GM21447 (cell line): ENCODE results near the gene SHISAL2A.
A peak's percentile ranks its signal among the peaks of the same experiment; 100 is the strongest.
"Not testable (repeated sequence)": the region's sequence is repeated elsewhere in the genome, so short reads cannot be mapped to it uniquely, and the experiment has no call there.

Source experiments
- ATAC-seq: cut with Tn5 transposase; IDR thresholded peaks from one replicate; pipeline ENCODE4 v1.9.1; 2021; ENCODE audit not compliant: unreplicated experiment

The SHISAL2A gene

DNA sequence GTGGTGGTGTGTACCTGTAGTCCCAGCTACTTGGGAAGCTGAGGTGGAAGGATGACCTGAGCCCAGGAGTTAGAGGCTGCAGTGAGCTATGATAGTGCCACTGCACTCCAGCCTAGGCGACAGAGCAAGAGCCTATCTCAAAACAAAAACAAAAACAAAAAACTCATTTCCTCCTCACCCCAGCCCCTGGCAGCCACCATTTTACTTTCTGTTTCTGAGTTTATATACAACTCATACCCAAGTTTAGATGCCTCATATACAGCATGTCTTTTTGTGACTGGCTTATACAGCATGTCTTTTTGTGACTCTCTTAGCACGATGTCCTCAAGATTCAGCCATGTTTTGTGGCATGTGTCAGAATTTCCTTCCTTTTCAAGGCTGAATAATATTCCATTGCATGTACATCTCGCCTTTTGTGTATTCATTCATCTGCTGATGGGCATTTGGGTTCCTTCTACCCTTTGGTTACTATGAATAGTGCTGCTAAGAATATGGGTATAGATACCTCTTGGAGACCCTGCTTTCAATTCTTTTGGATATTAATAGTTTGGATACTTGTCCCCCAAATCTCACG lies 50.5 kb downstream of the SHISAL2A start:
- no peak for ATAC-seq

DNA sequence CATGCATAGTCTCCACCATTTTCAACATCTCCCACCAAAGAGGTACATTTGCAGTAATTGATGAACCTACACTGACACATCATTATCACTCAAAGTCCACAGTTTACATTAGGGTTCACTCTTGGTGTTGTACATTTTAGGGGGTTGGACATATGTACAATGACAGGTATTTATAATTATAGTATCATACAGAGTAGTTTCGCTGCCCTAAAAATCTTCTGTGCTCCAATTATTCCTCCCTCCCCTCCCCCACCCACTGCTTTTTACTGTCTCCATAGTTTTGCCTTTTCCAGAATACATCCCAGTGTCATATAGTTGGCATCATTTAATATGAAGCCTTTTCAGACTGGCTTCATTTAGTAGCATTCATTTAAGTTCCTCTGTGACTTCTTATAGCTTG lies 51.6 kb downstream of the SHISAL2A start:
- ATAC-seq = no peak

DNA sequence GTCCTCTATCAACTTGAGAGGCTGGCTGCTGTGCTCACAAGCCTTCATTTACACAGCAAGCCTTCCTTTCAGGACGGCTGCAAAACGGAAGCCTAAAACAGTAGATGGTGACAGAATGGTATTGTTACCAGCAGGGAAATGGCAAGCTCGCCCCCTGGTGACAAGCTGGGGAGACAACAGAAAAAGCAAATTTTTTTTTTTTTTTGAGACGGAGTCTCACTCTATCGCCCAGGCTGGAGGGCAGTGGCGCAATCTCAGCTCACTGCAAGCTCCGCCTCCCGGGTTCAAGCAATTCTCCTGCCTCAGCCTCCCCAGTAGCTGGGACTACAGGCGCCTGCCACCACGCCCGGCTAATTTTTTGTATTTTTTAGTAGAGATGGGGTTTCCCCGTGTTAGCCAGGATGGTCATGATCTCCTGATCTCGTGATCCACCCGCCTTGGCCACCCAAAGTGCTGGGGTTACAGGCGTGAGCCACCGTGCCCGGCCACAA lies 53.3 kb downstream of the SHISAL2A start:
- ATAC-seq = peak; percentile 81

DNA sequence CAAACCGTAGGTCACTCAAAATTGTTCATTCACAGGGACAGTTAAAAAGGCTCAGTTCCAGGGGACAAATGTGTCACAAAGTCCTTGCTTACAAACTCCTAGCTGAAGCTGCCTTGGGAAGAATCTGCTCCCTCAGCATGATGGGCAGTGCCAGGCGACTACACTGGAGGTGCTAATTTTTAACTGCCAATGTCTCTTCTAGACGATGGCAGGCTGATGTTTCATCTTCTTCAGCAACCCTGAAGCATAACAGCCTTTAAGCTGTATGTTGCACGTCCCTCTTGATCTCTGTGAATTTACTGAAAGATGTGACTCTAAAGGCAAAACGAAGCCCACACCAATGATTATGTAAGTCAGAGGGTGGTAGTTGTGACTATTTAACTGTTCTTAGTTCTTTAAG lies 53.9 kb downstream of the SHISAL2A start:
- no peak for ATAC-seq

GRCh38 chr1:52691821-52692220 lies 58.9 kb downstream of the SHISAL2A start:
- no peak for ATAC-seq

DNA sequence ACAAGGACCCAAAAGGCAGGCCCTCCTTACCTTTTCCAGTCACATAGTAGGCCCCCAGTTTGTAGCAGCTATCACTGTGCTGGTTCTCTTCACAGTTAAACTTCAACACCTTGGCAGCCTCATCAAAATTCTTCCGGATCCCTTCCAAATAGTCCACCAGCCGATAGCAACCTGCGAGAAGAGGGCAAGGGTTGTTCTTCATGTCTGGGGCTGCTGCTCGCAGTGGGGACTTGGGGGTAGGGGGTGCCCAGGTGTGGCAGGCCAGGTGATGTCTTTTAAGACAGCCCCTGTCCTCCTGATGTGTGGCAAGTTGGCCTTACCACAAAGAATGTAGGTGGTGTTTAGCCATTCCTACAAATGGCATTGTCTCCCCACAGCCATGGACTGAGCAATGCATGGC lies 59.7 kb downstream of the SHISAL2A start:
- ATAC-seq = no peak

- not testable (repeated sequence) for ATAC-seq
These were observed 60.4 kb downstream of the SHISAL2A start for GRCh38 chr1:52693351-52693750.

DNA sequence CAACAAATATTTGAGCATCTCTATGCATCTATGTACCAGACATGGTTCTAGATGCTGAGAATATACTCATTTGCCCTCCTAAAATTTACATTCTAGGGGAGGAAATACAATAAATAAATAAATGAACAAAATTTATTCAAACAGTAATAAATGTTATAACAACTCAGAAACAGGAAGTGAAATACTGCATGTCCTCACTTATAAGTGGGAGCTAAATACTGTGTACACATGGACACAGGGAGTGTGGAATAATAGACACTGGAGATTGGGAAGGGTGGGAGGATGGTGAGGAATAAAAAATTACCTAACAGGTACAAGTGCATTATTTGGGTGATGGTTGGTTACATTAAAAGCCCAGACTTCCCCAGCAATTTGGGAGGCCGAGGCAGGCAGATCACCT lies 60.9 kb downstream of the SHISAL2A start:
- ATAC-seq = no peak

DNA sequence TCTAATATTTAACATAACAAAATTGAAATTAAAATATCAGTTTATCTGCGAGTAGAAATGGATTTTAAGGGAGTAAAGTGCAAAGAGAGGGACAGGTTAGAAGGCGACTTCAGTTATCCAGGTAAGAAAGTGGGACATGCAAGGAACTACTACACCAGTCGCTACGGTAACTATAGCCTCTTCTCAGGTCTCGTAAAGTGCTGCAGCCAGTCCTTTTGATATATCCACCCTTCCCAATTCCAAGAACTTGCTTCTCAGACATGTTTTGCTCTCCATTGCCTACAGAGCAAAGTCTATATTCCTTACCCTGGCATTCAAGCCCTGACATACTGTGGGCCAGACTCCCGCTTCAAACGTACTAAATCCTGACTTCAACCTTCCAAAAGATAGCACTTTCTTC lies 62.7 kb downstream of the SHISAL2A start:
- no peak for ATAC-seq

DNA sequence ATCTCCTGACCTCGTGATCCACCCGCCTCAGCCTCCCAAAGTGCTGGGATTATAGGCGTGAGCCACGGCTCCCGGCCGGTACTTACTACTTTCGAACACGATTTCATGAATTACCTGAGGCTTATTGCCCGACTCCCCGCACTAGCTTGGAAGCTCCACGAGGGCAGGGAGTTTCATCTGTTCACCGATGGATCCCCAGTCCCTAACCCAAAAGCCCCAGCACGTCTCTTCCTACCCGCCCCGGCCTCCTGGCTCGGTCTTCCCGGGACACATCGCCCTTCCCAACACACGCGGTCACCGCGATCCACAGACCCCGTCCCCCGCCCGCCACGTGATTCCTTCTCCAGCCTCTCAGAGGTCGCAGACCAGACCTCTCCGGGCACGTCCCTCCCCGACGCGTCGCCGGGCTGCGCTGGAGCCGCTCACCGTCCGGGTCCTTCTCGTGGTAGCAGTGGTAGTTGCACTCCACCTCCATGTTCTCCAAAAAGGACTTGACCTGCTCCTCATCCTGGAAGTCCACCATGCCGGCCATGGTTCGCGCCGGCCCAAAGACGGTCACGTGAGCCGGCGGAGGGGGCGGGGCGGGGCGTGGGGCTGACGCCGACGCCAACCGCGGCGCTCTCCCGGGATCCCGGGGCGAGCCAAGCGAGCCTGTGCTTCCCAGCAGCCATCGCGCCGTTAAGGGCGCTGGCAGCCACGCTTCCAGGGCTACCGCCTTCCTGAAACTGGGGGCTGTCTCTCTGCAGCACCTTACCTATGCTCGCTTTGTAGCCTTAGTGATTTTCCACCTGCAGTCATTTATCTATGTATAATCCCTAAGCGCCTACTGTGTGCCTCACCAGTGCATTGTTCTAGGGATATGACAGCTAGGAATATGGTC lies 65.1 kb downstream of the SHISAL2A start, which contains the start of gene COA7:
TSS of gene COA7 (minus strand) at position 553 of the 880 bp plus-strand sequence. CDS start at position 532, 21 bp downstream.
- peak; percentile 43 for ATAC-seq

GRCh38 chr1:52702886-52703787 lies 70.2 kb downstream of the SHISAL2A start:
- ATAC-seq = peak; percentile 87

DNA sequence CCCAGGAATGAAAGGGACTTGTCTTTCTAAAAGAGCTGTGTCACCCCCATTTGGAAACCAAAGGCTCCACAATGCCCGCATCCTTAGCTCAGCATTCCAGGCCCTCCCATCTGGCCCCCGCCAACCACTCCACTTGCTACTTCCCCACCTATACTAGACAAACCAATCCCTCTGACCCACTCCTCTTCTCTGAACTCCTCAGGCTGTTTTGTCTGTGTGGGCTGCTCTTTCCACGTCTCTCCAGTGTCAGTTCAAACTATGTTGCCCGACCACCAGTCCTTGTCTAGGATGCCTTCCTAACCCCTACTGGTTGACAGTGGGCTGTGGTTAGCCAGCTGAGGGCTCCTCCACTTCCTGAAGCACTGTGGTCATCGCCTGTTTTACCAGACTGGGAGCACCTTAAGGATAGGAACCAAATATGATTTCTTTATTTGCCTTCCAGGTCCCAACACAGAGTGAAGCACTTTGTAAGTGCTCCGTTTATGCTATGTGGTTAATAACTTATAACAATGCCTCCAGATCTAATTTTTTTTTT lies 73.2 kb downstream of the SHISAL2A start:
- ATAC-seq = no peak
